Measurements from ENCODE around the gene CNP. TPM values are rescaled to one million over a fixed set of nuclear protein-coding genes. Genes with fewer than 3 reads are reported as not detected.

Gene CNP
- total RNA-seq, 2 donors from 2014 or later: 64.3 to 79.6 TPM

DNA sequence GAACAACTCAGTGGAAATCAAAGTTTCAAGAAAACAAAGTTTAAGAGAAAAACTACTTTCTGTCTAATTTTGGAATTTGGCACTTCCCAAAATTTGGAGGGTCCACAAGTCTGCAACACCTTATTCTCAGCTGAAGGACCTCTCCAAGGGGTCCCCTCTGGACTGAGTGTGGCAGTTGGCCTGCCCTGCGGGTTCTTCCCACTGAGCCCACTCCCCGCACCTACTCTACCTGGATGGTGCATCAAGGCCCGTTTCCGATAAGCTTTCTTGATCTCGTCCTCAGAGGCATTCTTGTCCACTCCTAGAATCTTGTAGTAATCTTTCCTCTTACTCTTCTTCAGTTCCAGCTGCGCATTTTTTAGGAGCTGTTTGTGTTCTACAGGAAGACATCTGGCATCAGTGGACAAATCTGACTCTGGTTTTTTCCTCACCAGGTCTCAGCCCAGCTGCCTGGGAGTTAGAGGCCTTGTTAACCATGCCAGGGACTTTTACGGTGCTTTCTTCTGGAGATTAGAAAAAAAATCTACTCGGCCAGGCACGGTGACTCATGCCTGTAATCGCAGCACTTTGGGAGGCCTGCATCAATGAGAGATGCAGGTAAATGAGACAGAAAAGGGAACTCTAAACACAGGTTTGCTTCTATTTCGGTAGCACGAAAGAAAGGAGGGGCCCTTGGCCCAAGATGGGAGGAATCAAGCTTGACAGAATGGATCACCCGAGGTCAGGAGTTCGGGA lies 15.6 kb downstream of the CNP start:
- H3K36me3 ChIP-seq (ENCODE audit: control insufficient read depth, insufficient read depth, low read length): peaks cover 90% of the 10 kb centered on the region
- no peak for DNase-seq
- no peaks in the 10 kb centered on the region for H3K9me3 ChIP-seq (ENCODE audit: control insufficient read depth, low read length)
- Mint-ChIP-seq H3K36me3 (ENCODE audit: low read depth) (peaks cover 85% of the 10 kb centered on the region), H3K4me3 (no peak overlapping the region), H3K27ac (no peak overlapping the region), H3K4me1 (peaks cover 3% of the 10 kb centered on the region), H3K9me3 (no peaks in the 10 kb centered on the region), H3K27me3 (ENCODE audit: insufficient read depth) (no peaks in the 10 kb centered on the region)
- no peak overlapping the region for H3K4me3 ChIP-seq (ENCODE audit: low read length)
- TF ChIP-seq, protein P1, sequence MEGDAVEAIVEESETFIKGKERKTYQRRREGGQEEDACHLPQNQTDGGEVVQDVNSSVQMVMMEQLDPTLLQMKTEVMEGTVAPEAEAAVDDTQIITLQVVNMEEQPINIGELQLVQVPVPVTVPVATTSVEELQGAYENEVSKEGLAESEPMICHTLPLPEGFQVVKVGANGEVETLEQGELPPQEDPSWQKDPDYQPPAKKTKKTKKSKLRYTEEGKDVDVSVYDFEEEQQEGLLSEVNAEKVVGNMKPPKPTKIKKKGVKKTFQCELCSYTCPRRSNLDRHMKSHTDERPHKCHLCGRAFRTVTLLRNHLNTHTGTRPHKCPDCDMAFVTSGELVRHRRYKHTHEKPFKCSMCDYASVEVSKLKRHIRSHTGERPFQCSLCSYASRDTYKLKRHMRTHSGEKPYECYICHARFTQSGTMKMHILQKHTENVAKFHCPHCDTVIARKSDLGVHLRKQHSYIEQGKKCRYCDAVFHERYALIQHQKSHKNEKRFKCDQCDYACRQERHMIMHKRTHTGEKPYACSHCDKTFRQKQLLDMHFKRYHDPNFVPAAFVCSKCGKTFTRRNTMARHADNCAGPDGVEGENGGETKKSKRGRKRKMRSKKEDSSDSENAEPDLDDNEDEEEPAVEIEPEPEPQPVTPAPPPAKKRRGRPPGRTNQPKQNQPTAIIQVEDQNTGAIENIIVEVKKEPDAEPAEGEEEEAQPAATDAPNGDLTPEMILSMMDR (conservative IDR thresholded peaks at IDR 0.05): no peak
- no peaks in the 10 kb centered on the region for H3K4me1 ChIP-seq (ENCODE audit: control insufficient read depth, insufficient read depth, low read length)
- H3K9ac ChIP-seq (ENCODE audit: extremely low read depth, low read length, poor library complexity, severe bottlenecking): no peak overlapping the region
- WGBS, 2 experiments (ENCODE audit: insufficient coverage in 1 of 2, insufficient read length in 1 of 2): 94 to 98% methylated on average over 12 to 14 of the region's 14 CpGs
- no peak overlapping the region for H3K27ac ChIP-seq (ENCODE audit: low read depth, low read length)
- no peaks in the 10 kb centered on the region for H3K27me3 ChIP-seq (ENCODE audit: control insufficient read depth, insufficient read depth, low read length, poor library complexity, severe bottlenecking)

DNA sequence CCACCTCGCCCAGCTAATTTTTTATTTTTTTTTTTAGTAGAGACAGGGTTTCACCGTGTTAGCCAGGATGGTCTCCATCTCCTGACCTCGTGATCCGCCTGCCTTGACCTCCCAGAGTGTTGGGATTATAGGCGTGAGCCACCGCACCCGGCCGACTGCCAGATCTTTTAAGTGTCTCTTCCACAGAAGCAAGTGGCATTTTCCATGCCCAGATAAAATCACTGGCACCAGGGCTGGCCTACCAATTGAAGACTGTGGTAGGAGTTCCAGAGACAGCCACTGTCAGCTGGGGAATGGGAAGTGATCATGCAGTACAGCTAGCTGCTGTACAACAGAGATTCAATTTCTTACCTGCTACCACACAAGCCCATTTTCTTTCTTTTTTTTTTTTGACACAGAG lies 17.9 kb downstream of the CNP start:
- no peaks in the 10 kb centered on the region for H3K9me3 Mint-ChIP-seq
- H3K4me1 Mint-ChIP-seq: no peaks in the 10 kb centered on the region
- peaks cover 90% of the 10 kb centered on the region for H3K36me3 Mint-ChIP-seq (ENCODE audit: low read depth)
- 92 to 95% methylated on average over 8 of the region's 8 CpGs for WGBS, 2 experiments (ENCODE audit: insufficient coverage in 1 of 2, insufficient read length in 1 of 2)
- Histone ChIP-seq H3K4me3 (ENCODE audit: low read length) (no peak overlapping the region), H3K9me3 (ENCODE audit: control insufficient read depth, low read length) (no peaks in the 10 kb centered on the region), H3K9ac (ENCODE audit: extremely low read depth, low read length, poor library complexity, severe bottlenecking) (no peak overlapping the region), H3K36me3 (ENCODE audit: control insufficient read depth, insufficient read depth, low read length) (peaks cover 93% of the 10 kb centered on the region), H3K4me1 (ENCODE audit: control insufficient read depth, insufficient read depth, low read length) (no peaks in the 10 kb centered on the region), H3K27ac (ENCODE audit: low read depth, low read length) (no peak overlapping the region), H3K27me3 (ENCODE audit: control insufficient read depth, insufficient read depth, low read length, poor library complexity, severe bottlenecking) (no peaks in the 10 kb centered on the region)
- no peaks in the 10 kb centered on the region for H3K27me3 Mint-ChIP-seq (ENCODE audit: insufficient read depth)
- TF ChIP-seq, protein P1 (conservative IDR thresholded peaks at IDR 0.05): no peak
- no peak for DNase-seq
- H3K27ac Mint-ChIP-seq: no peak overlapping the region
- H3K4me3 Mint-ChIP-seq: no peak overlapping the region

DNA sequence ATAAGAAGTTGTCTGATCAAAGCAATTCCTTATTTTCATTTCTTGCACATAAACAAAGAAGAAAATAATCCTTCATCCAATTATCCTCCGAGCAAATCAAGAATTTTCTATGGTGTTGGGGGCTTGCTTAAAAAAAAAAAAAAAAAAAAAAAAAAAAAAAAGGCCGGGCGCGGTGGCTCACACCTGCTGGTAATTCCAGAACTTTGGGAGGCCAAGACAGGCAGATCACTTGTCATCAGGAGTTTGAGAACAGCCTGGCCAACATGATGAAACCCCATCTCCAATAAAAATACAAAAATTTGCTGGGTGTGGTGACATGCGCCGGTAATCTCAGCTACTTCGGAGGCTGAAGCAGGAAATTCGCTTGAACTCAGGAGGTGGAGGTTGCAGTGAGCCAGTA lies 19.3 kb downstream of the CNP start:
- WGBS, 2 experiments (ENCODE audit: insufficient coverage in 1 of 2, insufficient read length in 1 of 2): 91 to 95% methylated on average over 5 to 8 of the region's 8 CpGs
- Histone ChIP-seq H3K4me1 (ENCODE audit: control insufficient read depth, insufficient read depth, low read length) (no peaks in the 10 kb centered on the region), H3K4me3 (ENCODE audit: low read length) (no peak overlapping the region), H3K36me3 (ENCODE audit: control insufficient read depth, insufficient read depth, low read length) (peaks cover 96% of the 10 kb centered on the region), H3K27me3 (ENCODE audit: control insufficient read depth, insufficient read depth, low read length, poor library complexity, severe bottlenecking) (no peaks in the 10 kb centered on the region), H3K9ac (ENCODE audit: extremely low read depth, low read length, poor library complexity, severe bottlenecking) (no peak overlapping the region), H3K9me3 (ENCODE audit: control insufficient read depth, low read length) (no peaks in the 10 kb centered on the region), H3K27ac (ENCODE audit: low read depth, low read length) (no peak overlapping the region)
- no peak overlapping the region for H3K27ac Mint-ChIP-seq
- H3K36me3 Mint-ChIP-seq (ENCODE audit: low read depth): peaks cover 90% of the 10 kb centered on the region
- no peaks in the 10 kb centered on the region for H3K27me3 Mint-ChIP-seq (ENCODE audit: insufficient read depth)
- H3K9me3 Mint-ChIP-seq: no peaks in the 10 kb centered on the region
- H3K4me1 Mint-ChIP-seq: no peaks in the 10 kb centered on the region
- TF ChIP-seq, protein P1 (conservative IDR thresholded peaks at IDR 0.05): no peak
- H3K4me3 Mint-ChIP-seq: no peak overlapping the region
- no peak for DNase-seq

Measured in endodermal cell (in vitro differentiated cells).